NCI-H82 treated with DMSO at 0.1 percent for 48 hours (cell line): ENCODE measurements around the gene PMEPA1.

Experiments used
- DNase-seq: peaks from one replicate; lab custom pipeline; 2025; ENCODE audit not compliant: unreplicated experiment; lab: John Stamatoyannopoulos, UW

PMEPA1 gene

GRCh38 chr20:57627339-57627738, 82.5 kb downstream of the PMEPA1 start:
- DNase-seq = no peak

GRCh38 chr20:57625978-57626377, 83.8 kb downstream of the PMEPA1 start:
- no peak for DNase-seq

- no peak for DNase-seq
These were observed 84.4 kb downstream of the PMEPA1 start for GRCh38 chr20:57625181-57625958.

GRCh38 chr20:57624124-57624523, 85.7 kb downstream of the PMEPA1 start:
- DNase-seq = no peak

- peak; percentile 11 for DNase-seq
These were observed 87.0 kb downstream of the PMEPA1 start for GRCh38 chr20:57622579-57623381.

- DNase-seq = no peak
These were observed 87.6 kb downstream of the PMEPA1 start for GRCh38 chr20:57622201-57622570.

GRCh38 chr20:57621421-57622200, 88.2 kb downstream of the PMEPA1 start:
- DNase-seq = no peak

- DNase-seq = no peak
These were observed 88.8 kb downstream of the PMEPA1 start for GRCh38 chr20:57620999-57621398.

- no peak for DNase-seq
These were observed 89.4 kb downstream of the PMEPA1 start, which contains the start of gene ZBP1 for GRCh38 chr20:57620274-57620990. Gene ZBP1, minus strand, starts transcription at chr20:57620426. Its CDS starts 131 bp downstream, at chr20:57620295.

- DNase-seq = no peak
These were observed 90.6 kb downstream of the PMEPA1 start for GRCh38 chr20:57619051-57619831.

- no peak for DNase-seq
These were observed 91.1 kb downstream of the PMEPA1 start for GRCh38 chr20:57618764-57619050.

- DNase-seq = no peak
These were observed 91.6 kb downstream of the PMEPA1 start for GRCh38 chr20:57618091-57618763.

GRCh38 chr20:57617079-57617795, 92.6 kb downstream of the PMEPA1 start:
- DNase-seq = no peak

GRCh38 chr20:57616143-57616951, 93.5 kb downstream of the PMEPA1 start:
- no peak for DNase-seq

- no peak for DNase-seq
These were observed 94.4 kb downstream of the PMEPA1 start for GRCh38 chr20:57615445-57615811.

- no peak for DNase-seq
These were observed 95.0 kb downstream of the PMEPA1 start for GRCh38 chr20:57614490-57615444.

GRCh38 chr20:57613481-57613921, 96.3 kb downstream of the PMEPA1 start:
- no peak for DNase-seq
